Stimulated activated CD8-positive, alpha-beta memory T cell treated with anti-CD3 and anti-CD28 coated beads, Interleukin-15, amount 100 ng/mL, for 1 hour (primary cell): Measurements from ENCODE around the gene DLK1.

ENCODE experiments used
- DNase-seq: peaks from one replicate; pipeline ENCODE4 v3.0.0-alpha.2; 2020; ENCODE audit warnings: low read depth

The DLK1 gene

DNA sequence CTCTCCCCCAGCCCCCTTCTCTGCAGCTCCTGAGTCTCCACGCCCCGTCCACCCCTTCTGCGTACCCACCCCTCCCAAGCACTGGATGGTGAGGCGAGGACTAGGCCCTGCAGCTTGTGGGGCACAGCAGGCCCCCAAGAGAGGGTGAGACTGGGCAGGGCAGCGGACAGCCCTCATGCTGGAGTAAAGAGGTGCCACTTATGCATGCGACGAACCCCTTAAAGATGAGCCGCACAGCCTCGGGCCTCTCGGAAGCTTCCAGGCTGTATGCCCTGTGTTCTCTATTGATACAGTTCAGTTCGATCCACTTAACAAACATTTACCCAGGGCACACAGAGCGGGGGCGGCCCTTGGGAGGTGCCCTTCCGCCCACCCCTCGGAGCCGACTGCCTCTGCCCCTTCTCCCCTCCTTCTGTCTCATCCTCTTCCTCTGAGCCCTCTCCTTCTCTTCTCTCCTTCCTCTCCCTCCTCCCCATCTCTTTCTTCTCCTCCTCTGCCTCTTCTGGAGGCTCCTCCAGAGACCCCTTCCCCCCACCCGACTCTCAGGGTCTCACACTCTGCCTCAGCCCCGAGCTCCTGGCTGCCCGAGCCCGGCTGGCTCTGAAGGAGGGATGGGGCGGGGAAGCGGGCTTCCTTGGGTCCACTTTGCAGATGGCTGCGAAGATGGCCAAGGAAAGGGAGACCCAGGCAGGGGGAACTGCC is 32.7 kb upstream of the DLK1 start:
- DNase-seq: no peak

DNA sequence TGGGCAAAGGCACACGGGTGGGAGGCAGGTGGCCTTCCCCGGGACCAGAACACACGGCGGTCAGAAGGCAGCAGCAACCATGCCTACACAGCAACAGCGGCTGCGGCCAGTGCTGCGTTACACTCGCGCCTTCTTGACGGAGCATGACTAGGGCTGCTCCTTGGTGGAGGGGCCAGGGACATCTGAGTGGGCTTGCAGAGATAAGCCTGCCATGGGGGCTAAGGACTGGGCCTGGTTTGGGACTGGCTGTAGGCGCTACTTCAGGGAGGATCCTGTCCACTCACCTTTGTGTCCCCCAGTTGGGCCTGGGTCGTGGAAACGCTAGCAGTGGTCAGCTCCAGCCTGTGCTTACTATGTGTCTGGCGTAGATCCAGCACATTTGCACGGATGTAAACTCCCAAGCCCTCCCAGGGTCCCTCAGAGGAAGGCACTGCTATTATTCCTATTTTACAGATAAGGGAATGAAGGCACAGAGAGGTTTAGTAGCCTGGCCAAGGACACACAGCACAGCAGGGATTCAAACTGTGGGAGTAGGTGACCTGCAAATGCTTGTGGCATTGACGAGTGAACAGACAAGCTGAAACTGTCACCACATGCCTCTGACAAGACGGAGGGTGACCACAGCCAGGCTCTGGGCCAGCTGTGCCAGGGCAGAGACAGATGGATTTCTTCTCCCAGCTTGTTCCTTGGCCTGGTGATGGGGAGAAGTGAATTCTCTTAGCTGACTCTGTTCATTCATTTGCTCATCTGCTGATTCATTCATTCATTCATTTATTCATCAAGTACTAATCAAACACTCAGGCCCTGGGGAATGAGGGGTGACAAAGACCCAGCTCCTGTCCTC is 31.9 kb upstream of the DLK1 start:
- no peak for DNase-seq

DNA sequence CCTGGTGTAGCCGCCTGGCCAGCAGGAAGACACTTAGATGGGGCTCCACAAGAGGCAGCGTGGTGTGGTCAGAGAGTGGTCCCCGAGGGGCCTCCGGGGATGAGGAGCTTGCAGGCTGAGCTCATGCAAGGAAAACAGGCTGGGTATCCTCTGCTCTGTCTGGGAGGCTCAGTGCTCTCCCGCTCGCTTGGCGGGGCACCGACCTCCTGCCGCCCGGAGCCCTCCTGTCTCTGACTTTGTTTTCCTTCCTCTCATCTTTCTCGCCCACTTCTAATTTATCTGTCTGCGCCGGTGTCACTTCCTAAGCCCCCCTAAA is 31.3 kb upstream of the DLK1 start:
- no peak for DNase-seq

DNA sequence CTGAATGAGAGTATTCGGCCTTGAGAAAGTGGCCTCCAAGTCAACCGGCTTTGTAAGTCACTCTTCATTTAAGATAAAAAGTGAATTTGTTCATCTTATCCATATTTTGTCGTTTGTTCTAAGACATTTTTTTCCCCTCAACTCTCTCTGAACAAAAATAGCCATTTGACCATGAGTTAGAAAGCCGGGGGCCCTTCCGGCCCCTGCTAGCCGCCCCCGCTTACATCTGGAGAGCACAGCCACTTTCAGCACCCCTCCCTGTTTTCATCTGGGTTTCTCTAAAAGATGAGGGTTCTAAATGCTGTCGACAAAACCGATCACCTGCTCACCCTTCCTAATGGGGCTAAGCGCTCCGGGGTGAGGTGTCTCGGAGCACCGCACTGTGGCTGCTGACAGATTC is 30.7 kb upstream of the DLK1 start:
- DNase-seq: no peak

DNA sequence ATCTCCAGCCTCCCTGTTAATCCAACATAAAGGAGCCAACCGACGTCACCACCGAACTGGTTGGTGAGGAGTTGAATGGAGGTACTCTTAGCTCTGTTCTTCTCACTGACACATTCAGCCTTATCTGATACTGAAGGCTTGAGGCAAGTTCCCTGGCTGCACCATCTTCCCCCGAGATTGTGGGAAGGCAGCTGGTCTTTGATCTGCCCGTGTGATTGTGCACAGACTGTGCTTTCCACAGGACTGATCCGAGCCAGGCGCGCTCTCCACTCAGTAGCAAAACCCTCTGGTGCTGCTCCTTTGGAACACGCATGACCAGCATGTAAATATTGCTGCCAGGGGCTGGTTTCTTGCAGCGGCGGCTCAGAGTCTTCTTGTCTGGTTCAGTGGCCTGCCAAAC is 30.1 kb upstream of the DLK1 start:
- no peak for DNase-seq

DNA sequence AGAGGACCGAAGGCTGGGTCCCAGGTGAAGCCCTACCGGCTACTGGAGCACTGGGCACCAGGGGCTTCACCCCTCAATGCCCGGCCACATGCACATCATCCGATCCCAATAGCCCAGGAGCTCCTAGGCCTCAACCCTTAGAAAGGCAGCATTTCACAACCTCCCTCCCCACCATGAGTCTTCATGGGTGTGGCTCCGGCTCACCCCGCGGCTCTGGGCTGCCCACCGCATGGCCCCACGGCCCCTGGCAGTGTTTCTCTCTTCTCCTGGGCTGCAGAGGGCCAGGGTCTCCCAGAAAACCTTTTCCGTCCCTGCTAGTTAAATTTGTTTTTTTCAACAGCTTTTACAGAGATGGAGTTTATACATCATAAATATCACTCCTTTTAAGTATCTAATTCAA is 28.6 kb upstream of the DLK1 start:
- DNase-seq: no peak

DNA sequence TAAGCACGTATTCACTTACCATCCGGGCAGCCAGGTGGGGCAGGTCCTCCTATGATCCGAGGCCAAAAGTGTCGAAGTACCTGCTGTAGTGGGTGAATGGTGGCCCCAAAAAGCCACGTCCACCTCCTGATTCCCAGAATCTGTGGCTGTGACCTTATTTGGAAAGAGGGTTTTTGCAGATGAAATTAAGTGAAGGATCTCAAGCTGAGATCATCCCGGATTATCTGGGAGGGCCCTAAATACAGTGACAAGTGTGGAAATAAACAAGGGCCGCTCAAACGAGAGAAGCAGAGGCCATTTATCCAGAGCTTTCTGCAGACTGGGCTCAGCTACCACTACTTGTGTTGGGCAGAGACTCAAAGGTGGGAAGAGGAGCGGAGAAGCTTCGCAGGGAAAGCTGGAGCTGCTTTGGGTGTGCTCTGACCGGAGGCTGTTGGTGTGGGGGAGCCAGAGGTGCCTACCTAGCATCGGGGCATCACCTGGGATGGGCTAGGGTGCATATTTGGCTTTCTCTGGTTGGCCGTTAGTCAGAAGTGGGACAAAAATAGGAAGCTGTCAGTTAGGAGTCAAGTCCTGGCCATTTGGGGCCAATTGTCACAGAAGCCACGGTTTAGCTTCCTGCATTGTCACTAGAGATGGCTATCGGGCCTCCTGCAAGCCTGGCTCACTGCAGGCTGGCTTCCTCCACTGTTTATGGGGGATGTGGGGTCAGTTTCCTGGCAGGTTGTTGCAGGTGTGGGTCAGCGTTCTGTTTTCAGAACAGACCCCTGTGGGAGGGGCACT is 27.8 kb upstream of the DLK1 start:
- no peak for DNase-seq

DNA sequence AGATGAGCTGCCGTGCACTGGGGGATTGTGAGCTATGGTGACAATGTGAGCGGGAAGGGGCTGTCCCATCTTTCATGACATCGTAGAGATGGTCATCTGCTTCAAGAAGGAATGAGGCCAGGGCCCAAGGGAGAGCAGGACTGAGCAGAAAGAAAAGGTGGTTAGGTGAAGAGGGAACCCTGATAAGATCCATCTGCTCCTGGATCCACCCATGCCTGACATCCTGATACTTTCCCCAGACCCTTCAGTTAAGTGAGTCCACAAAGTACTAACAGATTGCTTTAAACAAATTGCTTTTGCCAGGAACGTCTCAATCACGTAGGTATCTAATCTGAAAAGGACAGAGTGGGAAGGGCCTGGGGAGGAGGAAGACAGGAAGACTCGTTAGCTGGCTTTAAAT is 25.4 kb upstream of the DLK1 start:
- DNase-seq: no peak

DNA sequence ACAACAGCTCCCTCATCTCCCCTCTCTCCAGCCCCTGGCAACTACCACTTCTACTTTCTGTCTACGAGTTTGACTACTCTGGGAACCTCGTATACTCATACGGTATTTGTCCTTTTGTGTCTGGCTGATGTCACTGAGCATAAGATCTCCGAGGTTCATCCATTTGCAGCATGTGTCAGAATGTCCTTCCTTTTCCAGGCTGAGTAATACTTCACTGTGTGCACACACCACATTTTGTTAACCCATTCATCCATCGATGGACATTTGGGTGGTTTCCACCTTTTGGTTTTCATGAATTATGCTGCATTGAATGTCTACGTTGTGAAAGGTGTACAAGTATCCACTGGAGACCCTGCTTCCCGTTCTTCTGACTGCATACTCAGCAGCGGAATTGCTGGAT is 24.1 kb upstream of the DLK1 start:
- DNase-seq: no peak

DNA sequence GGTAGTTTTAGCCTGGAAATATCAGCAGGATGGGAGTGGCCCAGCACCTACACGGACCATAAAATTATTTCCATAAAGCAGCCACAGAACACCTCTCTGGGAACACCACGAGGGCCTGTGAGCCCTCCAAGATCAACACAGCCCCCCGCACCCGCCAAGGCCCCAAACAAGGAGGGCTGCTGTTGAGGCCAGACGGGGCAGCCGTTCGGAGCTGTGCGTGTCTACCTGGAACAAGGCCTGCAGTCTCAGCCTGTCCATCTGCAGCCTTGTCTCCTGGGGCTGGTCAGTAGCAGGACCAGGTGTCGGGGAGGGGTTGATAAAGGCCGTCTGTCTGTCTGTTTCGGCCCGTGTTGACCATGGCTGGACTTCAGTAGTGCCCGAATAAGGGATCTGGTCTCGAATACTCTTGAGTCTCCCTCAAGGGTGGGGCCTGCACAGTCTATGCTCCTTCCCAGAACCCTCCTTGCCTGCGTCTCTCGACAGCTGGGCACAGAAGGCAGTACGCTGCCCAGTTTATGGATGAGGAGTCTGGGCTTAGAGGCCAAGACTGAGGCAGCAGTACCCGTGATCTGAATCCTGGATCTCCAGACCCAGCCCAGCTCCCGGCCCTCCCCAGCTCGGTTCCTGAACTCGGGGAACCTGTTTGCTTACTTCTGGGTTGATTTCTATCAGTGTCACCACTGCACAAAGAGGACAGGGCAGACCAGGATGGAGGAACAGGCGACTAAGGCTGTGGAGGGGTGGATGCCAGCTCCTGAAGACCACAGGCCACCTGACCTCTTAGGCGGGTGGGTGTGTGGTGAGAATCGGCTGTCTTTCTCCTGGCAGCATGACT is 23.1 kb upstream of the DLK1 start:
- no peak for DNase-seq

DNA sequence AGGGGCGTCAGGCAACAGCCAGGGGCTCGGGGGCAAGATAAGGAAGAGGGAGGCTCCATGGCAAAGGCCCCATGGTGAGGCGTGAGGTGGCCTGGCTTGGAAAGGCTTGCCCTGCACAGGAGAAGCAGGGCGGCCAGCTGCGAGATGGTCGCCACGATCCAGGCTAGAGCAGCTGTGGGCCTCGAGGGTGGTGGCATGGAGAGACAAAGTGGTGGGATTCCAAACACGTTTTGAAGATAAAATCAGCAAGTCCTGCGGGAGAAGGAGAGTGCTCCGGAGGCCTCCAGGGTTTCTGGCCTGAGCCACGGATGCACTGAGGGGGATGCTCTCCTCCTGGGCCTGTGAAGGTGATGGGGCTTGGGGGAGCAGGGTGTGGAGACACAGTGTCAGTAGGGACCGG is 20.5 kb upstream of the DLK1 start:
- DNase-seq: no peak

DNA sequence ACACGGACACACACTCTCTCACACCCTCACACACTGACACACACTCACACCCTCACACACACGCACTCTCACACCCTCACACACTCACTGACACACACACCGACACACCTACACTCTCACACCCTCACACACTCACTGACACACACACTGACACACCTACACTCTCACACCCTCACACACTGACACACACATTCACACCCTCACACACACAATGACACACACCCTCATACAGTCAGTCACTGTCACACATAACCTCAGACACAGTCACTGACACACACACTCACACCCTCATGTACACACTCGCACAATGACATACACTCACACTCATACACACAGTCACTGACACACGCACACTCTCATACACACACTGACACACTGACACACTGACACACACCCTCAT is 19.8 kb upstream of the DLK1 start:
- DNase-seq: no peak

DNA sequence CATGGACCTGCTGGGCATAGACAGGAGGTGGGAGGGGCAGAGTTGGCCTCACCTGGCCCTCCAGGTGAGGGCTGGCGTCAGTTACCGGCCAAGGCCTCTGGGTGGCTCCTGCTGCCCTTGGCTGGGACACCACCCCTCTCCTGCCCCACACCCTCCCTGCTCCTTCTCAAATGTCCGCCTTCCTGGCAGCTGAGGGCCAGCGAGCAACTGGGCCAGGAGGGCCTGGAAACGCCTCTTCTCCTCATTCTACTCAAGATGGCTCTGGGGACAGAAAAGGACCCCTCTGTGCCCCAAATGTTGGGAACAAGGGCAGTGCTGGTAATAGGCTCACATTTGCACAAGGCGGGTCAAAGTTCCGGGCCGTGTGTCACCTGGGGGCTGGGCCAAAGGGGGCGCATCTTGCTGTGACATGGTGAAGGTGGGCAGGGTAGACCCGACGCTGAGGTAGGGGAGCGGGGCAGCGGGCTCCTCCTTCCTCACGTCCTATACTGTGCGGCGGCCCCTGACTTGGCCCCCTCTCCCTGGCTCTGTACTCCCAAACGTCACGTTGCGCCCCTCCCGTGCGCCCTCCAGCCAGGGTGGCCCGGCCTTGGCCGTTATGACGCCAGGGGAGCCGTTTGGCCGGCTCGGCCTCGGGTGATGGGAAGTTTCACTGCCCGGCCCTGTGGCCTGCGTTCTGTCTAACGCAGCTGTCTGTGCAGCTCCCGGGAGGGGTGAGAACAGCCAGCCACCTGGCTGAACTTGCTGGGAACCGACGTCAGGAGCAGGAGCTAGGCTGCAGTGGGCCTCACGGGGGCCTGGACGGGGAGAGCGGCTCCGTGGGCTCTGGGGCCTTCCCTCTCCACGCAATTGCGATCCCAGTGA is 18.0 kb upstream of the DLK1 start:
- no peak for DNase-seq

DNA sequence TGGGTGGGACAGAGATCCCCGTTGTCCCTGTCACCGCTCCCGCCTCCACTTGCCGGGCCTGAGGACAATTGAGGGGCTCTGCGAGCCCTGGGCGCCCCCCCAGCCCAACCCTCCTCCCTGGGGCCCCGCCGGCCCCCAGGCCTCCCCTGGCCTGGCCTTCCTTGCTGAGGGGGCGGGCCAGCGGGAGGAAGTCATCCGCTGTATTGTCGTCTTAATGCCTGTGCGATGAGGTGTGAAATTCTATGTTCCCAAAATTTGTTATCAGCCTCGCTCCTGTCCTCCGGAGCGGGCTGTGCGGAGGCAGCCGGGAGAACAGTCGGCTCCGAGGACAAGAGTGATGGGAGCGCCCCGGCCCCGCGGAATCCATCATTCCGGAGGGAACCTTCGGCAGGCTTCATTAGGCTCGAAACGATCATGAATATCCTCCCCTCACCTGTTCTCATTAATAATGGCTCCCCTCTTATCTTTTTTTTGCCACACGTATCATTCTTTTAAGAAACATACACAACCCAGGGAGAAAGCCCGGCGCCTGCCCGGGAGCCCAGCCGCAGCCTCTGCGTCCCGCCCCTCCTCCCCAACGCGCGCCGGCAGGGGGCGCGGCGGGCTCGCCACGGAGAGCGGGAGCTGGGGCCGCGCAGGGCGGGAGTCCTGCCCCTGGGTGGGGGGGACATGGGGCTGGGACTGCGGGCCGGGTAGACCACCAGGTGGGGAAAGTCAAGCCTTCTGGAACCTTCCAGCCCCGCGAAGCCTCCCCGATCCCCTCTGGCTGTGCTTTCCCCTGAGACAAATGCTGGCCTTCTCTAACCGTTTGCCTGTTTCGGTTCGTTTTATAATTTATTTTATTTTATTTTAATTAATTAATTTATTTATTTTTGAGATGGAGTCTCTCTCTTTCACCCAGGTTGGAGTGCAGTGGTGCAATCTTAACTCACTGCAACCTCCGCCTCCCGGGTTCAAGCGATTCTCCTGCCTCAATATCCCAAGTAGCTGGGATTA is 17.1 kb upstream of the DLK1 start:
- DNase-seq: no peak

DNA sequence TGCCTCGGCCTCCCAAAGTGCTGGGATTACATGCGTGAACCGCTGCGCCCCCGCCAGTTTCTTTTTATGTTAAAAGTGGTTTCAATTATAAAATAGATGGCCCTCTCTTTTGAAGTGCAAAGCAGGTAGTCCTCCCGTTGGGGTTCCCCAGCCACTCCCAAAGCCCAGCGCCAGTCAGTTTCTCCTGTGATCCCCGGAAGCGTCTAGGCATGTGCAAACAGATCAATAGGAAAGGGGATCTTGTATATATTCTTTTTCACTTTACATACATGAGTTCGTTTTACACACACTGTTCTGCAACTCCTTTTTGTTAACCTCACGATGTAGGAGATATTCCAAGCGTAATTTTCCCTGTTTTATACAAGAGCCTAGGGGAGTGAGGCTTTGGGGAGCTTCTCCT is 16.3 kb upstream of the DLK1 start:
- no peak for DNase-seq

DNA sequence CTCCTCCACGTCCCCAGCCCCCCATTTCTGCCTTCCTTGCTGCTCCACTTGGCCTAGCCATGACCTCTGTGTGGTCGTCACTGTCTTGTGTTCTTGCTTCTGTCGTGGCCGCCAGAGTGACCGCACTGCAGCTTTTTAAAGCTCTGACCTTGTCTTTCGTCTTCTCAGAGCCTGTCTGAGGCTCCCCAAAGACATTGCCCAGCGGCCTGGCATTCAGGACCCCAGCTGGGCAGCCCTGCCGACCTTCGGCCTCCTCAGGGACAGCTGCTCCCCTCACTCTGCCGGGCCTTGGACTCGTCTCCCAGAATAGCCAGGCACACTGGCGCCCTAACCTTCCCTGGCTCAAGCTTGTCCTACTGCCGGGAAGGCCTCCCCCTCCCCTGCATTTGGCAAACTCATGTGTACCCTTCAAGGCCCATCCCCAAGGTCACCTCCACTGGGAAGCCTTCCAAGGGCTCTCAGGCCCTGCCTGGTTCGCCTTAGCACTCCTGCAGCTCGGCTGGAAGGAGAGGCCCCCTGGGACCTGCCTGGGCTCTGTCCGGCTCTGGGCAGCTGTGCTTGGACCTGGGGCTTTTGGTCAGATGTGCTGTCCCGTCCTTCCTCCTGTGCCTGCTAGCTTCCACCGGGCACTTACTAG is 15.7 kb upstream of the DLK1 start:
- DNase-seq: no peak

DNA sequence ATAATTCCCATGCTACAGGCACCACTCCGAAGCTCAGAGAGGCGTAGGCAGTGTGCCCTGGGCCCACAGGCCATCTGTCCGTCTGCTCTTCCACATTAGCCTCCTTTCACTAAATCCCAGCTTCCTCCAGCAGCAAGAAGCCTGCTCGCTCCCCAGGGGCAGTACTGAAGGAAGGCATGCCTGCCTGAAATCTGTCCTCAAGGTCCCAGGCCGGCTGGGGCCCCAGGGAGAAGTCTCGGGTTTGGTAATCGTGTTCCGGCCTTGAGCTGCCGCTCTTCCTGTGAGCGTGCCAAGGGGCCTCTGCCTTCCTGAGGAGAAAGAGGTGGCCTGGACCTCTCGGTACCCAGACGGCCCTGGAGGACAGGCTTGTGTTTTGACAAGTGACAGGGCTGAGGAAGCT is 15.2 kb upstream of the DLK1 start:
- DNase-seq: no peak

DNA sequence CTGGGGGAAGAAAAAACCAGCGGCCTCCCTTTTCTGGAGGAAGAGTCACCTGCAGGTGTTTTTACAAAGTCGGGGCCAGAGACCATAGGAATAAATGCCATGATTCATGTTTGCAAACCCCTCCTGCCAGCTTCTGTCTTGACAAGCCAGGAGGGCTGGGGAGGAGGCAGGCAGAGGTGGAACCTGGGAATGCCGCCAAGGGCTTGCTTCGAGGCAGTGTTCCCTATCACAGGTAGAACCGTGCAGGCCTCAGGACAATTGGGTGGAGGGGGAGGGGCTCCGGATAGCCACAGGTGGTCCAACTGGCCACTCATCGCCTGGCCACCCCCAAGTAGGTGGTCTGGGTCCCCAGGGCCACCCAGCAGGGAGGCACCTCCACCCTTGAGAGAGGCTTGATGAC is 14.2 kb upstream of the DLK1 start:
- DNase-seq: no peak

DNA sequence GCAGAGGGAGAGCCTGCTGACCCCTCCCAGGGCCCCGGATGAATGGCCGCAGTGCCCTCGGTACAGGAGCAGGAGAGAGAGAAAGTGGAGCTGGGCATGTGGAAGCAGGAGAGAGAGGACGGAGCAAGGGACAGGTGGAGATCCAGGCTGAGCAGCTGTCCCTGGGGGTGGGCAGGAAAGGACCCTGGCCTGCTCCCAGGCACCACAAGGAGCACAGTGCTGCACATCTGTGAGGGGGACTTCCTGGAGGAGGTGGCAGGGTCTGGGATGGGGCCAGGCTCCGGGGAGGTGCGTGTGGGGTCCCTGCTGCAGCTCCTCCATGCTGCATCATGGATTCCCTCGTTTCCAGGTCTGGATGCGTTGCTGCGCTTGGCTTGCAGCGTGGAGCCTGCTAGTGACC is 13.0 kb upstream of the DLK1 start:
- no peak for DNase-seq
